H1 (cell line): ENCODE measurements around the gene PRKAR2A. TPM values are rescaled to one million over a fixed set of nuclear protein-coding genes. Genes with fewer than 3 reads are reported as not detected.

Experiments
- CTCF ChIA-PET: fragments of 300-600 bp; sonication (Branson Sonifier 250); formaldehyde crosslinking; loops from one replicate; lab custom pipeline; 2021; ENCODE audit not compliant: partially characterized antibody; lab: Charles Lee
- POLR2A ChIA-PET: fragments of 300-600 bp; sonication (Branson Sonifier 250); formaldehyde crosslinking; loops from one replicate; lab custom pipeline; 2021; ENCODE audit warnings: inconsistent platforms; ENCODE audit not compliant: partially characterized antibody; lab: Charles Lee
- DNase-seq, 2 experiments: peaks; one replicate each; pipeline versions ENCODE4 v3.0.0 to v3.0.0-alpha.2; 2010 to 2022; ENCODE audit warnings: low spot score in 2 of 2, low read depth in 1 of 2, mixed read lengths in 1 of 2
- FAIRE-seq: peaks from 2 replicates; lab custom pipeline; 2011; peaks lifted over from hg19 to GRCh38; lab: Jason Lieb, UNC
- H2AFZ ChIP-seq: 2 replicates; pipeline ENCODE4 v1.8.1; 2012; ENCODE audit warnings: low read length, inconsistent platforms
- H2AK5ac ChIP-seq: 2 replicates; pipeline ENCODE4 v1.6.1; 2013; ENCODE audit warnings: low read depth, low read length
- H2BK120ac ChIP-seq: replicated peaks from 2 replicates; pipeline ENCODE3; 2013; ENCODE audit warnings: low read depth, low read length, inconsistent platforms
- H2BK12ac ChIP-seq: 2 replicates; pipeline ENCODE4 v1.6.1; 2013; ENCODE audit warnings: low read depth, low read length
- H2BK15ac ChIP-seq: 2 replicates; pipeline ENCODE4 v1.6.1; 2013; ENCODE audit warnings: low read length
- H2BK20ac ChIP-seq: 2 replicates; pipeline ENCODE4 v1.6.1; 2013; ENCODE audit warnings: low read length
- H2BK5ac ChIP-seq: 2 replicates; pipeline ENCODE4 v1.6.1; 2013; ENCODE audit warnings: low read depth, low read length
- H3K14ac ChIP-seq: 2 replicates; pipeline ENCODE4 v1.6.1; 2013; ENCODE audit warnings: inconsistent platforms; ENCODE audit not compliant: insufficient read length
- H3K18ac ChIP-seq: 2 replicates; pipeline ENCODE4 v1.6.1; 2013; ENCODE audit warnings: low read length; ENCODE audit errors: extremely low read depth
- H3K23ac ChIP-seq: 2 replicates; pipeline ENCODE4 v1.6.1; 2013; ENCODE audit warnings: inconsistent platforms; ENCODE audit not compliant: insufficient read length
- H3K23me2 ChIP-seq: 2 replicates; pipeline ENCODE4 v1.6.1; 2013; ENCODE audit warnings: low read depth, low read length
- H3K27ac ChIP-seq: 2 replicates; pipeline ENCODE4 v1.6.1; 2011; ENCODE audit warnings: low read depth, low read length, inconsistent platforms
- H3K27me3 ChIP-seq, 4 experiments: replicated peaks in 1 of 4; 1 replicate in 1 of 4; 2 replicates in 3 of 4; pipeline versions ENCODE4 v1.6.1 to v1.8.1; 2011 to 2013; ENCODE audit warnings: low read length in 3 of 4, mild to moderate bottlenecking in 3 of 4, inconsistent platforms in 2 of 4, mixed read lengths in 2 of 4, moderate library complexity in 1 of 4; ENCODE audit not compliant: control insufficient read depth in 3 of 4, insufficient read depth in 3 of 4; ENCODE audit errors: extremely low read depth in 1 of 4
- H3K36me3 ChIP-seq, 4 experiments: 2 replicates each; pipeline versions ENCODE4 v1.6.1 to v1.8.1; 2011 to 2013; ENCODE audit warnings: mild to moderate bottlenecking in 4 of 4, low read length in 3 of 4, moderate library complexity in 2 of 4, control low read depth in 1 of 4, inconsistent platforms in 1 of 4; ENCODE audit not compliant: insufficient read depth in 4 of 4, control insufficient read depth in 2 of 4
- H3K4ac ChIP-seq: replicated peaks from 2 replicates; pipeline ENCODE3; 2013; ENCODE audit warnings: low read length, low read depth, mixed read lengths, inconsistent platforms; ENCODE audit not compliant: insufficient read length
- H3K4me1 ChIP-seq, 4 experiments: replicated peaks in 1 of 4; 1 replicate in 1 of 4; 2 replicates in 3 of 4; pipeline versions ENCODE4 v1.6.1 to v1.8.1; 2011 to 2013; ENCODE audit warnings: low read length in 3 of 4, inconsistent platforms in 2 of 4, mixed read lengths in 1 of 4; ENCODE audit not compliant: insufficient read depth in 4 of 4, control insufficient read depth in 3 of 4
- H3K4me2 ChIP-seq, 2 experiments: 2 replicates each; pipeline versions ENCODE4 v1.6.1 to v1.8.1; 2011 to 2013; ENCODE audit warnings: low read depth in 2 of 2, low read length in 2 of 2, control low read depth in 1 of 2, inconsistent platforms in 1 of 2, mild to moderate bottlenecking in 1 of 2; ENCODE audit not compliant: insufficient read depth in 1 of 2
- H3K4me3 ChIP-seq, 4 experiments: fragments of 200-600, 300-600 bp in 1 of 4; sonication (generic), shearing (Covaris generic), sonication (Bioruptor Twin) in 1 of 4; 2 replicates each; pipeline versions ENCODE4 v1.5.1 to v1.8.1; 2011 to 2016; ENCODE audit warnings: low read length in 4 of 4, low read depth in 3 of 4, control low read depth in 2 of 4, inconsistent platforms in 2 of 4, mild to moderate bottlenecking in 2 of 4, mixed read lengths in 1 of 4, moderate library complexity in 1 of 4; ENCODE audit not compliant: insufficient read depth in 2 of 4; ENCODE audit errors: extremely low read depth in 1 of 4
- H3K56ac ChIP-seq: replicated peaks from 2 replicates; pipeline ENCODE3; 2013; ENCODE audit warnings: low read depth, mild to moderate bottlenecking, mixed read lengths, low read length, inconsistent platforms; ENCODE audit not compliant: insufficient read length
- H3K79me1 ChIP-seq: 2 replicates; pipeline ENCODE4 v1.6.1; 2013; ENCODE audit warnings: low read depth, low read length, control low read depth
- H3K79me2 ChIP-seq, 2 experiments: 2 replicates each; pipeline versions ENCODE4 v1.6.1 to v1.8.1; 2012 to 2013; ENCODE audit warnings: low read length in 2 of 2, mild to moderate bottlenecking in 2 of 2, inconsistent platforms in 1 of 2; ENCODE audit not compliant: insufficient read depth in 2 of 2, control insufficient read depth in 1 of 2
- H3K9ac ChIP-seq, 4 experiments: replicated peaks in 1 of 4; 1 replicate in 1 of 4; 2 replicates in 3 of 4; pipeline versions ENCODE4 v1.6.1 to v1.8.1; 2011 to 2013; ENCODE audit warnings: low read depth in 3 of 4, low read length in 3 of 4, control low read depth in 2 of 4, mild to moderate bottlenecking in 2 of 4, moderate library complexity in 2 of 4, inconsistent platforms in 1 of 4; ENCODE audit errors: extremely low read depth in 1 of 4
- H3K9me3 ChIP-seq, 2 experiments: 2 replicates each; pipeline versions ENCODE4 v1.6.1 to v1.8.1; 2012 to 2013; ENCODE audit warnings: mild to moderate bottlenecking in 2 of 2, moderate library complexity in 2 of 2, control low read depth in 1 of 2, inconsistent platforms in 1 of 2, low read depth in 1 of 2, low read length in 1 of 2, mixed read lengths in 1 of 2; ENCODE audit not compliant: insufficient read depth in 2 of 2
- H4K20me1 ChIP-seq, 2 experiments: replicated peaks in 1 of 2; 2 replicates each; pipeline versions ENCODE3 to v1.8.1; 2011 to 2013; ENCODE audit warnings: inconsistent platforms in 2 of 2, low read length in 2 of 2, mild to moderate bottlenecking in 1 of 2; ENCODE audit not compliant: insufficient read depth in 2 of 2, control insufficient read depth in 1 of 2
- H4K5ac ChIP-seq: 2 replicates; pipeline ENCODE4 v1.6.1; 2013; ENCODE audit warnings: low read length, low read depth, mixed read lengths, inconsistent platforms; ENCODE audit not compliant: insufficient read length
- H4K8ac ChIP-seq: 2 replicates; pipeline ENCODE4 v1.8.0; 2013; ENCODE audit warnings: mild to moderate bottlenecking, moderate library complexity, low read length, inconsistent platforms; ENCODE audit not compliant: insufficient read depth; ENCODE audit errors: extremely low read depth
- H4K91ac ChIP-seq: replicated peaks from 2 replicates; pipeline ENCODE3; 2013; ENCODE audit warnings: low read length, mixed read lengths, inconsistent platforms; ENCODE audit not compliant: insufficient read length
- BACH1 ChIP-seq: IDR thresholded peaks from 2 replicates; pipeline ENCODE4 v1.6.1; 2012; ENCODE audit warnings: low read length, improper control_type of control experiment
- CHD1 ChIP-seq: IDR thresholded peaks from 2 replicates; pipeline ENCODE4 v1.6.1; 2012; ENCODE audit warnings: low read depth, low read length, improper control_type of control experiment
- CHD2 ChIP-seq: IDR thresholded peaks from 2 replicates; pipeline ENCODE4 v1.6.1; 2012; ENCODE audit warnings: low read length, improper control_type of control experiment
- CREB1 ChIP-seq: IDR thresholded peaks from 2 replicates; pipeline ENCODE4 v1.6.1; 2012; ENCODE audit warnings: inconsistent platforms
- JUN ChIP-seq: IDR thresholded peaks from 2 replicates; pipeline ENCODE4 v1.6.1; 2011; ENCODE audit warnings: low read depth, mild to moderate bottlenecking, improper control_type of control experiment, low read length
- RXRA ChIP-seq: IDR thresholded peaks from 2 replicates; pipeline ENCODE4 v1.6.1; 2011; ENCODE audit warnings: low read depth, mild to moderate bottlenecking, low read length, moderate library complexity; ENCODE audit not compliant: insufficient read depth
- WGBS, 2 experiments: shearing (Covaris generic) in 1 of 2; methylation state at CpG; one replicate each; pipeline versions ENCODE4 v1.1.6 to v1.1.7; 2013 to 2015; ENCODE audit warnings: low lambda C conversion rate in 2 of 2, mixed read lengths in 2 of 2, inconsistent platforms in 1 of 2, low coverage in 1 of 2, missing lambda C conversion rate in 1 of 2; ENCODE audit not compliant: insufficient replicate concordance in 2 of 2, insufficient coverage in 1 of 2, insufficient read length in 1 of 2; ENCODE audit errors: extremely low coverage in 1 of 2, missing lambda C conversion rate in 1 of 2; 5-methylcytosine and 5-hydroxymethylcytosine counted together
- polyA plus RNA-seq, 7 experiments: library from polyadenylated mRNA; depleted of rRNA in 3 of 7; stranded (reverse) in 5 of 7; unstranded in 2 of 7; fragments of >200 nt in 5 of 7; fragments of 200-250 nt in 2 of 7; gene quantifications; 1 replicate in 5 of 7; 2 replicates in 1 of 7; 4 replicates in 1 of 7; pipeline versions ENCODE4 v1.2.1 to v1.2.3, GENCODE V29; 2011 to 2013; ENCODE audit warnings: missing spikeins in 2 of 7, mixed read lengths in 2 of 7
- total RNA-seq: library from RNA; stranded (reverse); fragmentation: NEBNext Ultra II Directional; extraction: Animal tissue kit (Norgen Biotek cat#: 25700); gene quantifications from 2 replicates; pipeline ENCODE4 v1.2.1, GENCODE V29; 2021

The PRKAR2A gene
- total and polyA plus RNA-seq, 2 of the 8 experiments (the other 6 are each of a cell fraction or from before 2014, with no cell fraction given) = 6.3 to 42.4 TPM

- Histone ChIP-seq H3K23me2 (no peaks in the 10 kb centered on the region), H2BK20ac (no peak overlapping the region), H2AFZ (no peak overlapping the region), H3K27me3 (no peaks in the 10 kb centered on the region), H4K91ac (no peak overlapping the region), H3K4ac (no peak overlapping the region), H3K9me3 (no peaks in the 10 kb centered on the region), H3K4me1 (no peaks in the 10 kb centered on the region), H3K27ac (no peak overlapping the region), H2BK12ac (no peak overlapping the region), H2BK5ac (no peak overlapping the region), H3K18ac (no peak overlapping the region), H2AK5ac (no peak overlapping the region), H4K5ac (no peak overlapping the region), H2BK15ac (no peak overlapping the region), H3K9ac (no peak overlapping the region), H3K14ac (no peak overlapping the region), H2BK120ac (no peak overlapping the region), H4K20me1 (no peaks in the 10 kb centered on the region), H3K4me3 (no peak overlapping the region), H3K4me2 (no peak overlapping the region), H3K79me2 (no peaks in the 10 kb centered on the region), H3K79me1 (no peaks in the 10 kb centered on the region), H3K36me3 (peaks cover 0 to 6% (median 0%) of the 10 kb centered on the region in 4 experiments; a peak in 2 of 8 replicates), H3K56ac (no peak overlapping the region), H4K8ac (no peak overlapping the region), H3K23ac (no peak overlapping the region)
- POLR2A ChIA-PET = interaction anchor here (1.5 kb wide), 1 partner anchor 31 kb away, joined by 3 read pairs; no protein-coding TSS in a partner anchor
- FAIRE-seq (no peak), DNase-seq (no peak)
- TF ChIP-seq CHD1 (no peak), BACH1 (no peak), CREB1 (no peak), RXRA (no peak), CHD2 (no peak), JUN (no peak)
- WGBS, 2 experiments = 92% methylated on average over 4 of the region's 4 CpGs; no CpG with 5 or more reads in 1 of the 2 experiments
- CTCF ChIA-PET = interaction anchor here (0.6 to 1.4 kb wide), 4 partner anchors 9 to 193 kb away, joined by 3 to 4 read pairs (median 4); no protein-coding TSS in a partner anchor
Measured at GRCh38 chr3:48747706-48748105, 100.0 kb downstream of the PRKAR2A start.
